Transverse colon (tissue), 3 donors: ENCODE results near the gene CCDC86.

Source experiments
- EP300 ChIP-seq: sonication (generic); formaldehyde crosslinking; IDR thresholded peaks from one replicate; pipeline ENCODE4 v1.6.1; 2017; ENCODE audit warnings: antibody characterized with exemption, low read depth
- TF ChIP-seq, protein P1 (sequence below), 5 experiments: fragments of 200-600 bp in 3 of 5; fragments of 450-650 bp in 2 of 5; sonication (generic) in 3 of 5; IDR thresholded peaks; 1 replicate in 2 of 5; 2 replicates in 3 of 5; pipeline ENCODE4 v1.5.1; 2016 to 2017; ENCODE audit warnings: antibody characterized with exemption in 5 of 5, inconsistent platforms in 3 of 5, mild to moderate bottlenecking in 2 of 5, moderate library complexity in 1 of 5

DNA sequence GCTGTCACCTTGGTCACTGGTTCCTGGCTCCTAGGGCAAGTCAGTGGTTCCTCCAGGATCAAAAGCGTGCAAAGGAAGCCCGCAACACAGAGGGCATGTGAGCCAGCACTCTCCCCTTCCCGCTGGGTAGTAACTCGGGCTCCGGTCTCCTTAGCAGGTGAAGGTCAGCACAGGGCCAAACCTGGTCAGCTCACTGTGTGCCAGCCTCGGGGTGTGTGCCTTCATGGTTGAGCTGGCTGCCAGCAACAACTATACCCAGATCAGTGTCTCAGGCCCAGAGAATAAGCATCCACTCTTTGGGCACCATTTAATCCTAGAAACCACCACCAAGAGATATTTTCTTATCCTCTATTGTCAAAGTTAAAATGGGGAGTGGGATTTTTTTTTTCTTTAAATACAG is 16.1 kb upstream of the CCDC86 start:
- TF ChIP-seq, protein P1, sequence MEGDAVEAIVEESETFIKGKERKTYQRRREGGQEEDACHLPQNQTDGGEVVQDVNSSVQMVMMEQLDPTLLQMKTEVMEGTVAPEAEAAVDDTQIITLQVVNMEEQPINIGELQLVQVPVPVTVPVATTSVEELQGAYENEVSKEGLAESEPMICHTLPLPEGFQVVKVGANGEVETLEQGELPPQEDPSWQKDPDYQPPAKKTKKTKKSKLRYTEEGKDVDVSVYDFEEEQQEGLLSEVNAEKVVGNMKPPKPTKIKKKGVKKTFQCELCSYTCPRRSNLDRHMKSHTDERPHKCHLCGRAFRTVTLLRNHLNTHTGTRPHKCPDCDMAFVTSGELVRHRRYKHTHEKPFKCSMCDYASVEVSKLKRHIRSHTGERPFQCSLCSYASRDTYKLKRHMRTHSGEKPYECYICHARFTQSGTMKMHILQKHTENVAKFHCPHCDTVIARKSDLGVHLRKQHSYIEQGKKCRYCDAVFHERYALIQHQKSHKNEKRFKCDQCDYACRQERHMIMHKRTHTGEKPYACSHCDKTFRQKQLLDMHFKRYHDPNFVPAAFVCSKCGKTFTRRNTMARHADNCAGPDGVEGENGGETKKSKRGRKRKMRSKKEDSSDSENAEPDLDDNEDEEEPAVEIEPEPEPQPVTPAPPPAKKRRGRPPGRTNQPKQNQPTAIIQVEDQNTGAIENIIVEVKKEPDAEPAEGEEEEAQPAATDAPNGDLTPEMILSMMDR (IDR thresholded peaks at IDR 0.05): no peak
- TF ChIP-seq EP300: no peak
